Body of pancreas (tissue), 4 donors: Measurements from ENCODE around the gene RAD51B.

ENCODE experiments used
- POLR2A ChIP-seq, 3 donors: fragments of 450-650 bp; IDR thresholded peaks; one replicate each; pipeline ENCODE4 v1.6.1; 2016; ENCODE audit warnings: antibody characterized with exemption in 3 of 3, mild to moderate bottlenecking in 2 of 3
- TF ChIP-seq, protein P1 (sequence below), 7 experiments: fragments of 450-650 bp in 4 of 7; fragments of 200-600 bp in 3 of 7; sonication (generic) in 3 of 7; IDR thresholded peaks; one replicate each; pipeline ENCODE4 v1.5.1; 2016 to 2019; ENCODE audit warnings: antibody characterized with exemption in 7 of 7

DNA sequence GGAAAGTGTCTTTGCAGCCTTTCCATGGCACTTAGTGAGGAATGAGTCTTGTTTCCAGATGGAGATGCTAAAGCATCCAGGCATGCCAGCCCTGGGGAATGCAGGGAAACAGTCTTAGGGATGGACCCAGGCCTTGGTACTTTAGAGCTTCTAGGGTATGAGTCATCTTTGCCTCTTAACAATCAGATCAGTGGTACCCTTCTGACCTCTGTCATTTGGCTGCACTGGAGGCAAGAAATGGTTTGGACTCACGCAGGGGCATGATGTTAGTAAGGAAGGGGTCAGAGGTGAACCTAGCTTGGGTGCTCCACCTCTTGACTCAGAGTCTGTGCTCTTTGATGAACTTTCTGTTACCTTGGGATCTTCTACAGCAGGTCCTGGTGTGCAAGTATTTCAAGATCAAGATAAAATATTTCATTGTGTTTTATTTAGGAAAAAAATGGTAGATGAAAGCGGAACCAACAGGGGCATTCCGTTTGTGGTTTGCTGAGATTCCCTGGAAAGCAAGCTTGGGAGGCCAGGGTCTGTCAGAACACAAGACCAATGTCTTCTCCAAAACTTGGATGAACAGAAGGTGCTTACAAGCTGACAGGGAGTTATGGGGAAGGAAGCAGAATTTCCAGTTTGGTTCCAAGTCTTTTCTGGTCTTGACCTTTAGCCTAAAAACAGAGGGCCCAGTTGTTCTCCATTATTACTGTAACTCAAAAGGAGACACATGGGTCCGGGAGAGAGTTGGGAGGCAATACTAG lies 757.1 kb downstream of the RAD51B start:
- TF ChIP-seq POLR2A (IDR thresholded peaks at IDR 0.05), result no peak
- TF ChIP-seq, protein P1, sequence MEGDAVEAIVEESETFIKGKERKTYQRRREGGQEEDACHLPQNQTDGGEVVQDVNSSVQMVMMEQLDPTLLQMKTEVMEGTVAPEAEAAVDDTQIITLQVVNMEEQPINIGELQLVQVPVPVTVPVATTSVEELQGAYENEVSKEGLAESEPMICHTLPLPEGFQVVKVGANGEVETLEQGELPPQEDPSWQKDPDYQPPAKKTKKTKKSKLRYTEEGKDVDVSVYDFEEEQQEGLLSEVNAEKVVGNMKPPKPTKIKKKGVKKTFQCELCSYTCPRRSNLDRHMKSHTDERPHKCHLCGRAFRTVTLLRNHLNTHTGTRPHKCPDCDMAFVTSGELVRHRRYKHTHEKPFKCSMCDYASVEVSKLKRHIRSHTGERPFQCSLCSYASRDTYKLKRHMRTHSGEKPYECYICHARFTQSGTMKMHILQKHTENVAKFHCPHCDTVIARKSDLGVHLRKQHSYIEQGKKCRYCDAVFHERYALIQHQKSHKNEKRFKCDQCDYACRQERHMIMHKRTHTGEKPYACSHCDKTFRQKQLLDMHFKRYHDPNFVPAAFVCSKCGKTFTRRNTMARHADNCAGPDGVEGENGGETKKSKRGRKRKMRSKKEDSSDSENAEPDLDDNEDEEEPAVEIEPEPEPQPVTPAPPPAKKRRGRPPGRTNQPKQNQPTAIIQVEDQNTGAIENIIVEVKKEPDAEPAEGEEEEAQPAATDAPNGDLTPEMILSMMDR (IDR thresholded peaks at IDR 0.05), result no peak
